Endothelial cell of umbilical vein (primary cell): Measurements from ENCODE around the gene AFAP1L2.

ENCODE experiments used
- FOS ChIP-seq: IDR thresholded peaks from 2 replicates; pipeline ENCODE4 v1.6.1; 2011; ENCODE audit warnings: mild to moderate bottlenecking, low read length, moderate library complexity, borderline replicate concordance; ENCODE audit not compliant: insufficient read depth
- POLR2A ChIP-seq: IDR thresholded peaks from 2 replicates; pipeline ENCODE4 v1.6.1; 2012; ENCODE audit warnings: low read depth, mild to moderate bottlenecking, control low read depth, low read length

DNA sequence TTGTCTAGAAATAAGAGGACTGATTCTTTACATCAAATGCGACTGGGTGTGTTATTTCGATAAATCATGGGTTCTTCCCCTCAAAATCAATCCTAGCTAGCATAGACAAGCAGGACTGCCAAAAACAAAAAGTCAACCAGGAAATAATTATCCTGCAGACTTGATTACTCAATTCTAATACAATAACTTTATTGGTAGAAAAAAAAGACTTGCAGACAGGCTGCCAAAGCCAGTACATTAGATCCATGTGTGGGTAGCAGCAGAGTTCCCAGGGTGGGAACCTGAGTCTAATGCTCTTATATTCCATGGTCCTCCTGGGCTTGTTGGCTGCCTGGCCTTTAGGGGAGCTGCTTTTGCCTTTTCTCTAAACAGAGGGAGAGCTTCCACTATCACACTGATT, 7.8 kb downstream of the AFAP1L2 start:
- no peak for TF ChIP-seq FOS
- TF ChIP-seq POLR2A = no peak
